Cardiac septum (tissue), 1 donor: ENCODE measurements around the gene CHRND. TPM values are rescaled to one million over a fixed set of nuclear protein-coding genes. Genes with fewer than 3 reads are reported as not detected.

Experiments
- DNase-seq: peaks from one replicate; pipeline ENCODE4 v3.0.0-alpha.2; 2020; ENCODE audit warnings: low spot score
- intact Hi-C: fragments of 100-400 bp; cut with DNase I; formaldehyde crosslinking; loops from one replicate; pipeline ENCODE4 v1.14.0; 2022
- total RNA-seq: library from RNA; stranded (reverse); fragmentation: NEBNext Ultra II Directional; extraction: Animal tissue kit (Norgen Biotek cat#: 25700); gene quantifications from one replicate; pipeline ENCODE4 v1.2.1, GENCODE V29; 2021
- donor health status: DM: no; HTN: no; CAD: no.

Gene CHRND
- total RNA-seq, 1 donor from 2014 or later, result 0.11 TPM

GRCh38 chr2:232501331-232501771, 24.6 kb upstream of the CHRND start:
- DNase-seq, result no peak
- intact Hi-C loops, result no loop called here

GRCh38 chr2:232501794-232502390, 24.1 kb upstream of the CHRND start:
- DNase-seq, result no peak
- intact Hi-C loops, result no loop called here

DNA sequence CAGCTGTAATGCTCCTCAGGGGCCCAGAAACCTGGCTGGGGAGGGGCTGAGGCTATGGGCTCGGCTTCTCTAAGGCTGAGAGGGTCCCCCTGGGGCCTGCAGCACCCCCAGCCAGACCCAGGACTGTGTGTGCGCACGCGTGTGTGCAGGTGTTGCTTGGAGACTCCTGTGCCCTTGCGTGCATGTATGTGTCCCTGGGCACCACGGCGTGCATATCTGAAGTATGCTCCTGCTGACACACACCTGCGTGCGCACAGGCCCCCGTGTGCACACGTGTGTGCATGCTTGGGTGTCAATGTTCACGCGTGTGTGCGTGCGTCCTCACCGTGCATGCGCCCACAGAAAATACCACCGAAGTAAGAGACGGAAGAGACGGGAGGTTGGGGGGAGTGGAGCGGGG, 23.4 kb upstream of the CHRND start:
- intact Hi-C loops, result no loop called here
- no peak for DNase-seq

GRCh38 chr2:232502911-232503808, 22.8 kb upstream of the CHRND start:
- intact Hi-C loops, result no loop called here
- DNase-seq, result no peak

DNA sequence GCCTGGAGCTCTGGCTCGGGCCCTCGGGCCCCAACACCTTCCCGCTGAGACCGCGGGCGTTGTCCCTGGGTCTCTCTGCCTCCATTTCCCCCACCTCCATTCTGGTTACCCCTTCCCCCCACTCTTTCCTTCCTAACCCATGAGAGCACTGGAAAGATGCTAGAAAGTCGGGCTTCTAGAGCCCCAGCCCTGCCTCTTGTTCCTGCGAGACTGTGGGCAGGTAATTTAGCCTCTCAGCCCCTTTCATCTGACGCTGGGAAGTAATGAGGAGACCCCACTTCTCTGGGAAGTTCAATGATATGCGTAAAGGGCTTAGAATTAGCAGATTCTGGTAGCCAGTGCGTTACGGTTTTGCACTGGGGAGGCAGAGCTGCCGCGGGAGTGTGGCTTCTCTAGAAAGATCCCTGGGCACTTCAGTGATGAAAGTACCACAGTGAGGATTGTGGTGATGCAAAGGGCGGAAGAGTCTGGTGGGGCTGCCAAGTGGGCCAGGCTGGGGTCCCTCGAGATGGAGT, 22.1 kb upstream of the CHRND start:
- intact Hi-C loops, result no loop called here
- DNase-seq, result no peak

- no peak for DNase-seq
- intact Hi-C loops, result no loop called here
Observed at GRCh38 chr2:232504438-232504837, 21.5 kb upstream of the CHRND start.

GRCh38 chr2:232505856-232506255, 20.1 kb upstream of the CHRND start:
- no peak for DNase-seq
- intact Hi-C loops, result no loop called here

- no peak for DNase-seq
- intact Hi-C loops, result no loop called here
Observed at GRCh38 chr2:232506709-232507108, 19.3 kb upstream of the CHRND start.

DNA sequence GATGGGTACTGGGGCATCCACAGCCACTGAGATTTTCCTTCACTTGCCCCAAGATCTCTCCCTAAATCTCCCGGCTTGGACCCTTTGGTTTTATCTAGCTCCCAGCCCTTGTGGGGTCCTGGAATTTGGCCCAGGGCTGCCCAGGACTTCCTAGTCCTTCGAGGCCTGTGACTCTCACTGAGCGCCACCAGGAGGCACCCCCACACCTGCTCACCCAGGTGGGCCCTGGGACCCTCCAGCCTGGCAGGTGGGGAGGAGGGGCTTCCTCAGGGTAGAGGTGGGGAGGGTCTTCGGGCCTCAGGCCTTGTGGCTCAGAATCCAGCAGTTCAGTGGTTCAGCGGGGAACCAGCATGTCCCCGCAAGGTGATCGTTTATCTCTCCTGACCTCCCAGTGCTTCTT, 17.7 kb upstream of the CHRND start:
- intact Hi-C loops, result no loop called here

GRCh38 chr2:232511336-232511890, 14.5 kb upstream of the CHRND start:
- DNase-seq, result no peak
- intact Hi-C loops, result no loop called here

More for the DNA sequence above, 17.7 kb upstream of the CHRND start:
- no peak for DNase-seq

DNA sequence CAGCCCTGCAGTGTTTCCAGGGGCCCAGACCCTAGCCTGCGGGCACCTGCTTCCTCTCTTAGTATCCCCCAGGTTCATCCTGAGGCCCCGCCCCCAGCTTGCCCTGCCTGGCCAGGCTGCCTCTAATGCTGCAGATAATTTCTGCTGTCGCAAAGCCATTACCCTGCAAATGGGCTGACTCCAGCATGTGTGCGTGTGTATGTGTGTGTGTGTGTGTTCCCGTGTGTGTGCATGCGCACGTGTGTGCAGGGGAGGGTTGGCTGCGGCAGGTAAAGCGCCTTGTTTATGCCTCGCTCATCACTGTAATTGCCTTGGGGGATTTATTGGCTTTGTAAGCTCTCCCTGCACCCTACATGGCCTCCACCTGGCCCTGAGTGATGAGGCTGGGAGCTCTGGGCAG, 13.4 kb upstream of the CHRND start:
- intact Hi-C loops, result no loop called here
- DNase-seq, result no peak

- intact Hi-C loops, result no loop called here
- no peak for DNase-seq
Observed at GRCh38 chr2:232513353-232513752, 12.6 kb upstream of the CHRND start.

- intact Hi-C loops, result no loop called here
- no peak for DNase-seq
Observed at GRCh38 chr2:232515639-232516038, 10.3 kb upstream of the CHRND start.

GRCh38 chr2:232516551-232516950, 9.4 kb upstream of the CHRND start:
- intact Hi-C loops, result no loop called here
- DNase-seq, result no peak

DNA sequence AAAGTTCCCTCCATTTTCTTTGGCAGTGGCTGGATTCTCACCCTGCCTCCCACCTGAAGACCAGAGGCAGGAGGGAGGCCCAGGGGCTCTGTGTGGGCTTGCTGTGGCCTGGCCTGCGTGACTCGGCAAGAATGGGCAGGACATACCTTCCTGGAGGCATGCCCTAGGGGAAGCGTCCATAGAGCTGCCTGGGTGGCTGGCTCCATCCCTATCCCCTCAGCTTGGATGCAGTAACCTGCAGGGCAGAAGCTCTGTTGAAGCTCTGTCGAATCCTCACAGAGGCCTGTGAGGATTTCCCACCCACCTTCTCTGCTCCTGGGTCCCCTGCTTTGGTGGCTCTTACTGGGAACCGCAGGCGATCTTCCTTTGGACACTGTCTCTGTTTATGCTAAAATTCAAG, 7.1 kb upstream of the CHRND start:
- DNase-seq, result no peak
- intact Hi-C loops, result no loop called here

GRCh38 chr2:232519581-232520438, 6.2 kb upstream of the CHRND start, which contains the start of gene PRSS56:
Gene PRSS56, plus strand, starts transcription at chr2:232520388. Its CDS starts 211 bp downstream, at chr2:232520599.
- no peak for DNase-seq
- intact Hi-C loops, result loop anchor here (5.0 kb wide), 1 partner anchor 613 kb away; no protein-coding TSS in a partner anchor

- intact Hi-C loops, result loop anchor here (5.0 kb wide), 1 partner anchor 613 kb away; no protein-coding TSS in a partner anchor
Observed at GRCh38 chr2:232520489-232520888, 5.5 kb upstream of the CHRND start.

DNA sequence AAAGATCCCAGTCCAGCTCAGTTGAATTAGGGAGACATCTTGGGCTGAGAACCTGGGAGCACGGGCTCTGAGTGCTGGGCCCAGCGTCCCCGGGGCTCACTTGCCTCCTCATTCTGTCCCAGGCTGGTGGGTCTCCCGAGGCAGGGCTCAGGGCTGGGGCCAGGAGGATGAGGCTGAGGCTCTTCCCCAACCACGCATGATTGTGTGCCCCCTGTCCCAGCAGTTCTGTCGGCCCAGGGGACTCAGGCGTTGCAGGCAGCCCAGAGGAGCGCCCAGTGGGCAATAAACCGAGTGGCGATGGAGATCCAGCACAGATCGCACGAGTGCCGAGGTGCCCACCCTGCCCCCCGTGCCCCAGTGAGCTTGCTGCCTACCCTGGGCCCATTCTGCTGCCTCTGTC, 4.9 kb upstream of the CHRND start:
- no peak for DNase-seq
- intact Hi-C loops, result loop anchor here (5.0 kb wide), 1 partner anchor 614 kb away; no protein-coding TSS in a partner anchor

More at GRCh38 chr2:232520489-232520888, 5.5 kb upstream of the CHRND start:
- DNase-seq, result no peak

GRCh38 chr2:232521959-232522622, 3.9 kb upstream of the CHRND start:
- intact Hi-C loops, result loop anchor here (2.0 to 5.0 kb wide), 2 partner anchors 75 to 615 kb away; no protein-coding TSS in a partner anchor
- no peak for DNase-seq
